HepG2 (cell line): Measurements from ENCODE around the gene LAMTOR2. TPM values are rescaled to one million over a fixed set of nuclear protein-coding genes. Genes with fewer than 3 reads are reported as not detected.

ENCODE experiments used
- EED ChIP-seq: sonication (generic); formaldehyde crosslinking; IDR thresholded peaks from 2 replicates; pipeline ENCODE4 v1.5.0; 2020; ENCODE audit warnings: mild to moderate bottlenecking, missing genetic modification reagents
- HHEX ChIP-seq: IDR thresholded peaks from 2 replicates; pipeline ENCODE4 v1.6.1; 2016; ENCODE audit warnings: control low read depth
- HMGA1 ChIP-seq: sonication (generic); formaldehyde crosslinking; conservative IDR thresholded peaks from 2 replicates; pipeline ENCODE4 v1.4.0; 2020; ENCODE audit warnings: missing genetic modification reagents
- MIXL1 ChIP-seq: IDR thresholded peaks from 2 replicates; pipeline ENCODE4 v1.6.1; 2016
- PRPF4 ChIP-seq: fragments of 200-400 bp; formaldehyde crosslinking; IDR thresholded peaks from 2 replicates; pipeline ENCODE4 v1.6.1; 2016; ENCODE audit warnings: low read length, low read depth; ENCODE audit not compliant: poor library complexity, severe bottlenecking
- SSRP1 ChIP-seq: IDR thresholded peaks from 2 replicates; pipeline ENCODE4 v1.6.1; 2016; ENCODE audit warnings: control low read depth
- ZIK1 ChIP-seq: sonication (generic); formaldehyde crosslinking; IDR thresholded peaks from 2 replicates; pipeline ENCODE4 v1.5.0; 2020; ENCODE audit warnings: mild to moderate bottlenecking, low read depth, missing genetic modification reagents, borderline replicate concordance
- ZKSCAN1 ChIP-seq: fragments of 150-350 bp; IDR thresholded peaks from 2 replicates; pipeline ENCODE4 v1.6.1; 2014; ENCODE audit warnings: low read length
- ZNF234 ChIP-seq: sonication (generic); formaldehyde crosslinking; conservative IDR thresholded peaks from 2 replicates; pipeline ENCODE4 v1.5.1; 2020; ENCODE audit warnings: mild to moderate bottlenecking, missing genetic modification reagents
- polyA plus RNA-seq, 8 experiments: library from polyadenylated mRNA; depleted of rRNA in 3 of 8; stranded (reverse) in 7 of 8; unstranded in 1 of 8; fragments of >200 nt; fragmentation: Illumina TruSeq in 4 of 8; extraction: Trizol in 4 of 8; gene quantifications; 2 replicates each; pipeline versions ENCODE4 v1.2.1 to v1.2.3, GENCODE V29; 2011 to 2016; ENCODE audit warnings: low read depth in 4 of 8, missing spikeins in 1 of 8, mixed read lengths in 1 of 8; ENCODE audit not compliant: insufficient read depth in 1 of 8
- total RNA-seq, 5 experiments: library from RNA; depleted of rRNA; stranded (reverse); fragments of >200 nt; fragmentation: Illumina TruSeq; extraction: Trizol; gene quantifications; 2 replicates each; pipeline ENCODE4 v1.2.3, GENCODE V29; 2016; ENCODE audit warnings: low read depth in 1 of 5
- TF ChIP-seq, protein P1 (sequence below): sonication (generic); formaldehyde crosslinking; IDR thresholded peaks from 2 replicates; pipeline ENCODE4 v1.5.0; 2020; ENCODE audit warnings: mild to moderate bottlenecking, missing genetic modification reagents, borderline replicate concordance
- TF ChIP-seq, protein P2 (sequence below): sonication (generic); formaldehyde crosslinking; IDR thresholded peaks from 2 replicates; pipeline ENCODE4 v1.4.0; 2020; ENCODE audit warnings: mild to moderate bottlenecking, missing genetic modification reagents, borderline replicate concordance
- TF ChIP-seq, protein P3 (sequence below): IDR thresholded peaks from 2 replicates; pipeline ENCODE4 v1.6.1; 2018; ENCODE audit warnings: missing genetic modification reagents

LAMTOR2 gene
- total and polyA plus RNA-seq, 2 of the 13 experiments (the other 11 are each of a cell fraction or from before 2014, with no cell fraction given) = 36.5 to 66.4 TPM

DNA sequence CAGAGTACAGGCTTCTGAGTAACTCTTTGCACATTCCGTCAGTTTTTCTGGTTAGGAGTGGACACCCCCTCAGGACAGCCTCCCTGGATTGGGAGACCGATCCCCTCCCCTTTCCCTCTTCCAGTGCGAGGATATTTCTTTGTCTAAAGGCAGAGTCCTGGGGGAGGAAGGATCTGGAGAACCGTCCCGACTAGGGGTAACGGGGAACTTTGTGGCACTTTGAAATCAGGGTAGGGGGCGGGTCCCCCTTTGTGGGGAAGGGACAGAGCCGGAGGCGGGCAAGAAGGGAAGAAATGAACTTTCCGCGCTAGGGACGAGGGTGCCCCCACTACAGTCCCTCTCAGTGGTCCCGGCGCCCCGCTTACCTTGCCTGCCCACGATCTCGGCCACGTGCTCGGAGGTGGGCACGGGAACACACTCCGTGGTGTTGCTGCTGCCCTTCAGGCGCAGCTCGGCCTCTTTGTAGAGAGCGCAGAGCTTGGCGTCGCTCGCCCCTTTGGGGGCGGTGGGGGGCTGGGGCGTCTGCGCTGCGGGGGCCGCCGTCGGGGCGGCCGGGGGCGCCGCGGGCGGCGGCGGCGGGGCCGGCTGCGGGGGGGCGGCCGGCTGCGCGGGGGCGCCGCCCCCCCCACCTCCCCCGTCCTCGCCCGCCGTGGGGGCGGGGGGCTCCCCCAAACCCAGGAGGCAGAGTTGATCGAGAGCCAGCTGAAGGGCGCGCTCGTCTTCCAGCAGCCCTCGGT is 26.8 kb downstream of the LAMTOR2 start (continued):
- TF ChIP-seq SSRP1 (CRISPR knock-in tag) (no peak), EED (CRISPR knock-in tag) (no peak), ZKSCAN1 (no peak), MIXL1 (CRISPR knock-in tag) (no peak), HHEX (CRISPR knock-in tag) (no peak), ZIK1 (CRISPR knock-in tag) (no peak), PRPF4 (no peak), HMGA1 (CRISPR knock-in tag) (no peak), ZNF234 (CRISPR knock-in tag) (no peak)
- TF ChIP-seq, protein P1, sequence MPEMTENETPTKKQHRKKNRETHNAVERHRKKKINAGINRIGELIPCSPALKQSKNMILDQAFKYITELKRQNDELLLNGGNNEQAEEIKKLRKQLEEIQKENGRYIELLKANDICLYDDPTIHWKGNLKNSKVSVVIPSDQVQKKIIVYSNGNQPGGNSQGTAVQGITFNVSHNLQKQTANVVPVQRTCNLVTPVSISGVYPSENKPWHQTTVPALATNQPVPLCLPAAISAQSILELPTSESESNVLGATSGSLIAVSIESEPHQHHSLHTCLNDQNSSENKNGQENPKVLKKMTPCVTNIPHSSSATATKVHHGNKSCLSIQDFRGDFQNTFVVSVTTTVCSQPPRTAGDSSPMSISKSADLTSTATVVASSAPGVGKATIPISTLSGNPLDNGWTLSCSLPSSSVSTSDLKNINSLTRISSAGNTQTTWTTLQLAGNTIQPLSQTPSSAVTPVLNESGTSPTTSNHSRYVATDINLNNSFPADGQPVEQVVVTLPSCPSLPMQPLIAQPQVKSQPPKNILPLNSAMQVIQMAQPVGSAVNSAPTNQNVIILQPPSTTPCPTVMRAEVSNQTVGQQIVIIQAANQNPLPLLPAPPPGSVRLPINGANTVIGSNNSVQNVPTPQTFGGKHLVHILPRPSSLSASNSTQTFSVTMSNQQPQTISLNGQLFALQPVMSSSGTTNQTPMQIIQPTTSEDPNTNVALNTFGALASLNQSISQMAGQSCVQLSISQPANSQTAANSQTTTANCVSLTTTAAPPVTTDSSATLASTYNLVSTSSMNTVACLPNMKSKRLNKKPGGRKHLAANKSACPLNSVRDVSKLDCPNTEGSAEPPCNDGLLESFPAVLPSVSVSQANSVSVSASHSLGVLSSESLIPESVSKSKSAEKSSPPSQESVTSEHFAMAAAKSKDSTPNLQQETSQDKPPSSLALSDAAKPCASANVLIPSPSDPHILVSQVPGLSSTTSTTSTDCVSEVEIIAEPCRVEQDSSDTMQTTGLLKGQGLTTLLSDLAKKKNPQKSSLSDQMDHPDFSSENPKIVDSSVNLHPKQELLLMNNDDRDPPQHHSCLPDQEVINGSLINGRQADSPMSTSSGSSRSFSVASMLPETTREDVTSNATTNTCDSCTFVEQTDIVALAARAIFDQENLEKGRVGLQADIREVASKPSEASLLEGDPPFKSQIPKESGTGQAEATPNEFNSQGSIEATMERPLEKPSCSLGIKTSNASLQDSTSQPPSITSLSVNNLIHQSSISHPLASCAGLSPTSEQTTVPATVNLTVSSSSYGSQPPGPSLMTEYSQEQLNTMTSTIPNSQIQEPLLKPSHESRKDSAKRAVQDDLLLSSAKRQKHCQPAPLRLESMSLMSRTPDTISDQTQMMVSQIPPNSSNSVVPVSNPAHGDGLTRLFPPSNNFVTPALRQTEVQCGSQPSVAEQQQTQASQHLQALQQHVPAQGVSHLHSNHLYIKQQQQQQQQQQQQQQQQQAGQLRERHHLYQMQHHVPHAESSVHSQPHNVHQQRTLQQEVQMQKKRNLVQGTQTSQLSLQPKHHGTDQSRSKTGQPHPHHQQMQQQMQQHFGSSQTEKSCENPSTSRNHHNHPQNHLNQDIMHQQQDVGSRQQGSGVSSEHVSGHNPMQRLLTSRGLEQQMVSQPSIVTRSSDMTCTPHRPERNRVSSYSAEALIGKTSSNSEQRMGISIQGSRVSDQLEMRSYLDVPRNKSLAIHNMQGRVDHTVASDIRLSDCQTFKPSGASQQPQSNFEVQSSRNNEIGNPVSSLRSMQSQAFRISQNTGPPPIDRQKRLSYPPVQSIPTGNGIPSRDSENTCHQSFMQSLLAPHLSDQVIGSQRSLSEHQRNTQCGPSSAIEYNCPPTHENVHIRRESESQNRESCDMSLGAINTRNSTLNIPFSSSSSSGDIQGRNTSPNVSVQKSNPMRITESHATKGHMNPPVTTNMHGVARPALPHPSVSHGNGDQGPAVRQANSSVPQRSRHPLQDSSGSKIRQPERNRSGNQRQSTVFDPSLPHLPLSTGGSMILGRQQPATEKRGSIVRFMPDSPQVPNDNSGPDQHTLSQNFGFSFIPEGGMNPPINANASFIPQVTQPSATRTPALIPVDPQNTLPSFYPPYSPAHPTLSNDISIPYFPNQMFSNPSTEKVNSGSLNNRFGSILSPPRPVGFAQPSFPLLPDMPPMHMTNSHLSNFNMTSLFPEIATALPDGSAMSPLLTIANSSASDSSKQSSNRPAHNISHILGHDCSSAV = no peak
- TF ChIP-seq, protein P2, sequence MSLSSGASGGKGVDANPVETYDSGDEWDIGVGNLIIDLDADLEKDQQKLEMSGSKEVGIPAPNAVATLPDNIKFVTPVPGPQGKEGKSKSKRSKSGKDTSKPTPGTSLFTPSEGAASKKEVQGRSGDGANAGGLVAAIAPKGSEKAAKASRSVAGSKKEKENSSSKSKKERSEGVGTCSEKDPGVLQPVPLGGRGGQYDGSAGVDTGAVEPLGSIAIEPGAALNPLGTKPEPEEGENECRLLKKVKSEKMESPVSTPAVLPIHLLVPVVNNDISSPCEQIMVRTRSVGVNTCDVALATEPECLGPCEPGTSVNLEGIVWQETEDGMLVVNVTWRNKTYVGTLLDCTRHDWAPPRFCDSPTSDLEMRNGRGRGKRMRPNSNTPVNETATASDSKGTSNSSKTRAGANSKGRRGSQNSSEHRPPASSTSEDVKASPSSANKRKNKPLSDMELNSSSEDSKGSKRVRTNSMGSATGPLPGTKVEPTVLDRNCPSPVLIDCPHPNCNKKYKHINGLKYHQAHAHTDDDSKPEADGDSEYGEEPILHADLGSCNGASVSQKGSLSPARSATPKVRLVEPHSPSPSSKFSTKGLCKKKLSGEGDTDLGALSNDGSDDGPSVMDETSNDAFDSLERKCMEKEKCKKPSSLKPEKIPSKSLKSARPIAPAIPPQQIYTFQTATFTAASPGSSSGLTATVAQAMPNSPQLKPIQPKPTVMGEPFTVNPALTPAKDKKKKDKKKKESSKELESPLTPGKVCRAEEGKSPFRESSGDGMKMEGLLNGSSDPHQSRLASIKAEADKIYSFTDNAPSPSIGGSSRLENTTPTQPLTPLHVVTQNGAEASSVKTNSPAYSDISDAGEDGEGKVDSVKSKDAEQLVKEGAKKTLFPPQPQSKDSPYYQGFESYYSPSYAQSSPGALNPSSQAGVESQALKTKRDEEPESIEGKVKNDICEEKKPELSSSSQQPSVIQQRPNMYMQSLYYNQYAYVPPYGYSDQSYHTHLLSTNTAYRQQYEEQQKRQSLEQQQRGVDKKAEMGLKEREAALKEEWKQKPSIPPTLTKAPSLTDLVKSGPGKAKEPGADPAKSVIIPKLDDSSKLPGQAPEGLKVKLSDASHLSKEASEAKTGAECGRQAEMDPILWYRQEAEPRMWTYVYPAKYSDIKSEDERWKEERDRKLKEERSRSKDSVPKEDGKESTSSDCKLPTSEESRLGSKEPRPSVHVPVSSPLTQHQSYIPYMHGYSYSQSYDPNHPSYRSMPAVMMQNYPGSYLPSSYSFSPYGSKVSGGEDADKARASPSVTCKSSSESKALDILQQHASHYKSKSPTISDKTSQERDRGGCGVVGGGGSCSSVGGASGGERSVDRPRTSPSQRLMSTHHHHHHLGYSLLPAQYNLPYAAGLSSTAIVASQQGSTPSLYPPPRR (CRISPR knock-in tag) = no peak
- TF ChIP-seq, protein P3, sequence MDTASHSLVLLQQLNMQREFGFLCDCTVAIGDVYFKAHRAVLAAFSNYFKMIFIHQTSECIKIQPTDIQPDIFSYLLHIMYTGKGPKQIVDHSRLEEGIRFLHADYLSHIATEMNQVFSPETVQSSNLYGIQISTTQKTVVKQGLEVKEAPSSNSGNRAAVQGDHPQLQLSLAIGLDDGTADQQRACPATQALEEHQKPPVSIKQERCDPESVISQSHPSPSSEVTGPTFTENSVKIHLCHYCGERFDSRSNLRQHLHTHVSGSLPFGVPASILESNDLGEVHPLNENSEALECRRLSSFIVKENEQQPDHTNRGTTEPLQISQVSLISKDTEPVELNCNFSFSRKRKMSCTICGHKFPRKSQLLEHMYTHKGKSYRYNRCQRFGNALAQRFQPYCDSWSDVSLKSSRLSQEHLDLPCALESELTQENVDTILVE (CRISPR knock-in tag) = no peak
